Measurements from ENCODE around the gene DESI2. TPM values are rescaled to one million over a fixed set of nuclear protein-coding genes. Genes with fewer than 3 reads are reported as not detected.

The DESI2 gene
- total RNA-seq, 2 donors from 2014 or later: 25.3 to 30.6 TPM

- WGBS: 90% methylated on average over 6 of the region's 6 CpGs
- Histone ChIP-seq H3K9me3 (no peaks in the 10 kb centered on the region), H3K4me3 (no peak overlapping the region), H3K36me3 (no peaks in the 10 kb centered on the region), H3K4me1 (replicated peaks) (no peaks in the 10 kb centered on the region), H3K27ac (no peak overlapping the region), H3K27me3 (replicated peaks; ENCODE audit: insufficient read depth) (no peaks in the 10 kb centered on the region)
- no peak for DNase-seq (ENCODE audit: low spot score)
- intact Hi-C loops (cut with DNase I): no loop called here
- no peak for TF ChIP-seq POLR2AphosphoS5 (IDR thresholded peaks at IDR 0.05)
- no peak for TF ChIP-seq CTCF (IDR thresholded peaks at IDR 0.05)
- no peak for TF ChIP-seq POLR2A (IDR thresholded peaks at IDR 0.05)
Measured at GRCh38 chr1:244634546-244634945, 18.4 kb upstream of the DESI2 start.

GRCh38 chr1:244636488-244637259 lies 16.3 kb upstream of the DESI2 start:
- no peaks in the 10 kb centered on the region for H3K27me3 ChIP-seq (replicated peaks; ENCODE audit: insufficient read depth)
- H3K36me3 ChIP-seq: no peaks in the 10 kb centered on the region
- no peak overlapping the region for H3K4me3 ChIP-seq
- no peak overlapping the region for H3K27ac ChIP-seq
- 86% methylated on average over 10 of the region's 10 CpGs for WGBS
- TF ChIP-seq POLR2AphosphoS5 (IDR thresholded peaks at IDR 0.05) (no peak), POLR2A (IDR thresholded peaks at IDR 0.05) (no peak), CTCF (IDR thresholded peaks at IDR 0.05) (no peak)
- H3K4me1 ChIP-seq (replicated peaks): no peaks in the 10 kb centered on the region
- DNase-seq (ENCODE audit: low spot score): no peak
- intact Hi-C loops (cut with DNase I): no loop called here
- H3K9me3 ChIP-seq: no peaks in the 10 kb centered on the region

GRCh38 chr1:244639561-244639960 lies 13.4 kb upstream of the DESI2 start:
- DNase-seq (ENCODE audit: low spot score): no peak
- Histone ChIP-seq H3K4me3 (no peak overlapping the region), H3K27me3 (replicated peaks; ENCODE audit: insufficient read depth) (no peaks in the 10 kb centered on the region), H3K4me1 (replicated peaks) (no peaks in the 10 kb centered on the region), H3K36me3 (no peaks in the 10 kb centered on the region), H3K9me3 (no peaks in the 10 kb centered on the region), H3K27ac (no peak overlapping the region)
- intact Hi-C loops (cut with DNase I): no loop called here
- TF ChIP-seq POLR2AphosphoS5 (IDR thresholded peaks at IDR 0.05) (no peak), POLR2A (IDR thresholded peaks at IDR 0.05) (no peak), CTCF (IDR thresholded peaks at IDR 0.05) (no peak)

GRCh38 chr1:244640917-244641316 lies 12.0 kb upstream of the DESI2 start:
- 76% methylated on average over 6 of the region's 6 CpGs for WGBS
- TF ChIP-seq CTCF (IDR thresholded peaks at IDR 0.05): no peak
- no peak for TF ChIP-seq POLR2A (IDR thresholded peaks at IDR 0.05)
- no peak for TF ChIP-seq POLR2AphosphoS5 (IDR thresholded peaks at IDR 0.05)
- DNase-seq (ENCODE audit: low spot score): no peak
- Histone ChIP-seq H3K9me3 (no peaks in the 10 kb centered on the region), H3K27ac (no peak overlapping the region), H3K27me3 (replicated peaks; ENCODE audit: insufficient read depth) (no peaks in the 10 kb centered on the region), H3K36me3 (no peaks in the 10 kb centered on the region), H3K4me1 (replicated peaks) (no peaks in the 10 kb centered on the region), H3K4me3 (no peak overlapping the region)
- intact Hi-C loops (cut with DNase I): no loop called here

- intact Hi-C loops (cut with DNase I): no loop called here
- no peaks in the 10 kb centered on the region for H3K36me3 ChIP-seq
- TF ChIP-seq POLR2A (IDR thresholded peaks at IDR 0.05) (no peak), CTCF (IDR thresholded peaks at IDR 0.05) (no peak)
- H3K27ac ChIP-seq: no peak overlapping the region
- no peaks in the 10 kb centered on the region for H3K27me3 ChIP-seq (replicated peaks; ENCODE audit: insufficient read depth)
- H3K9me3 ChIP-seq: no peaks in the 10 kb centered on the region
- H3K4me1 ChIP-seq (replicated peaks): no peaks in the 10 kb centered on the region
- DNase-seq (ENCODE audit: low spot score): no peak
- 85% methylated on average over 16 of the region's 16 CpGs for WGBS
- no peak overlapping the region for H3K4me3 ChIP-seq
Measured at GRCh38 chr1:244642526-244642925, 10.4 kb upstream of the DESI2 start.

Measured in prostate gland (tissue), 2 donors.